ENCODE results near the gene PCNX1. TPM values are rescaled to one million over a fixed set of nuclear protein-coding genes. Genes with fewer than 3 reads are reported as not detected.

Gene PCNX1
- total and polyA plus RNA-seq, 4 donors, result 5.2 to 103 (median 37.9) TPM

GRCh38 chr14:71130491-71131179 lies 223.4 kb downstream of the PCNX1 start:
- Histone ChIP-seq H3K9ac (ENCODE audit: insufficient read depth in 1 of 2, low read length in 2 of 2) (no peak overlapping the region), H3K36me3 (ENCODE audit: control insufficient read depth in 4 of 4, insufficient read depth in 4 of 4, low read length in 4 of 4) (no peaks in the 10 kb centered on the region), H3K9me3 (ENCODE audit: control insufficient read depth in 4 of 4, insufficient read depth in 3 of 4, low read length in 3 of 4) (no peaks in the 10 kb centered on the region), H3K27ac (ENCODE audit: low read depth in 1 of 2, low read length in 1 of 2) (no peak overlapping the region), H3K4me3 (no peak overlapping the region), H3K4me1 (ENCODE audit: control insufficient read depth in 5 of 5, insufficient read depth in 5 of 5, low read length in 5 of 5) (peaks cover 0 to 8% (median 0%) of the 10 kb centered on the region in 5 donors), H3K27me3 (ENCODE audit: control insufficient read depth in 3 of 3, insufficient read depth in 3 of 3, low read length in 2 of 3) (no peaks in the 10 kb centered on the region)
- DNase-seq, result no peak
- WGBS, 2 donors, result 39 to 59% methylated on average over 11 of the region's 11 CpGs
- ATAC-seq (ENCODE audit: insufficient read depth, low FRiP score), result no peak
- no peak for TF ChIP-seq CTCF (IDR thresholded peaks at IDR 0.05; ENCODE audit: control extremely low read depth, extremely low read depth)

GRCh38 chr14:71133296-71133695 lies 226.0 kb downstream of the PCNX1 start:
- no peak for TF ChIP-seq CTCF (IDR thresholded peaks at IDR 0.05; ENCODE audit: control extremely low read depth, extremely low read depth)
- no peak for ATAC-seq (ENCODE audit: insufficient read depth, low FRiP score)
- no peak for DNase-seq

GRCh38 chr14:71135496-71135895 lies 228.2 kb downstream of the PCNX1 start:
- 95 to 99% methylated on average over 2 of the region's 2 CpGs for WGBS, 2 donors
- Histone ChIP-seq H3K9me3 (ENCODE audit: control insufficient read depth in 4 of 4, insufficient read depth in 3 of 4, low read length in 3 of 4) (peaks cover 0 to 7% (median 0%) of the 10 kb centered on the region in 4 donors), H3K36me3 (ENCODE audit: control insufficient read depth in 4 of 4, insufficient read depth in 4 of 4, low read length in 4 of 4) (no peaks in the 10 kb centered on the region), H3K27me3 (ENCODE audit: control insufficient read depth in 3 of 3, insufficient read depth in 3 of 3, low read length in 2 of 3) (no peaks in the 10 kb centered on the region), H3K4me1 (ENCODE audit: control insufficient read depth in 5 of 5, insufficient read depth in 5 of 5, low read length in 5 of 5) (peaks cover 0 to 3% (median 0%) of the 10 kb centered on the region in 5 donors), H3K4me3 (no peak overlapping the region), H3K27ac (ENCODE audit: low read depth in 1 of 2, low read length in 1 of 2) (no peak overlapping the region), H3K9ac (ENCODE audit: insufficient read depth in 1 of 2, low read length in 2 of 2) (no peak overlapping the region)
- DNase-seq, result no peak
- TF ChIP-seq CTCF (IDR thresholded peaks at IDR 0.05; ENCODE audit: control extremely low read depth, extremely low read depth), result no peak
- no peak for ATAC-seq (ENCODE audit: insufficient read depth, low FRiP score)

More at GRCh38 chr14:71133296-71133695, 226.0 kb downstream of the PCNX1 start:
- Histone ChIP-seq H3K36me3 (ENCODE audit: control insufficient read depth in 4 of 4, insufficient read depth in 4 of 4, low read length in 4 of 4) (no peaks in the 10 kb centered on the region), H3K9me3 (ENCODE audit: control insufficient read depth in 4 of 4, insufficient read depth in 3 of 4, low read length in 3 of 4) (peaks cover 0 to 7% (median 0%) of the 10 kb centered on the region in 4 donors), H3K27me3 (ENCODE audit: control insufficient read depth in 3 of 3, insufficient read depth in 3 of 3, low read length in 2 of 3) (no peaks in the 10 kb centered on the region), H3K9ac (ENCODE audit: insufficient read depth in 1 of 2, low read length in 2 of 2) (no peak overlapping the region), H3K4me1 (ENCODE audit: control insufficient read depth in 5 of 5, insufficient read depth in 5 of 5, low read length in 5 of 5) (peaks cover 0 to 8% (median 0%) of the 10 kb centered on the region in 5 donors), H3K27ac (ENCODE audit: low read depth in 1 of 2, low read length in 1 of 2) (no peak overlapping the region), H3K4me3 (no peak overlapping the region)
- 94 to 99% methylated on average over 8 of the region's 8 CpGs for WGBS, 2 donors
